H9 (cell line): ENCODE results near the gene ST6GALNAC3. TPM values are rescaled to one million over a fixed set of nuclear protein-coding genes. Genes with fewer than 3 reads are reported as not detected.

Source experiments
- DNase-seq: peaks from one replicate; pipeline ENCODE4 v3.0.0-alpha.2; 2017
- H2AFZ ChIP-seq: one replicate; pipeline ENCODE4 v1.6.1; 2013; ENCODE audit warnings: mild to moderate bottlenecking, low read length, control low read depth, moderate library complexity
- H2AK5ac ChIP-seq: 2 replicates; pipeline ENCODE4 v1.6.1; 2013; ENCODE audit warnings: low read length, control low read depth, mixed read lengths; ENCODE audit not compliant: insufficient read length
- H2BK120ac ChIP-seq: one replicate; pipeline ENCODE4 v1.6.1; 2013; ENCODE audit warnings: low read depth, mild to moderate bottlenecking, low read length, control low read depth, inconsistent platforms; ENCODE audit not compliant: poor library complexity, severe bottlenecking
- H2BK12ac ChIP-seq: 2 replicates; pipeline ENCODE4 v1.6.1; 2013; ENCODE audit warnings: low read length, control low read depth, mixed read lengths, low read depth; ENCODE audit not compliant: insufficient read length
- H2BK15ac ChIP-seq: 2 replicates; pipeline ENCODE4 v1.6.1; 2013; ENCODE audit warnings: low read depth, low read length, control low read depth
- H2BK20ac ChIP-seq: one replicate; pipeline ENCODE4 v1.6.1; 2013; ENCODE audit warnings: low read depth, mild to moderate bottlenecking, low read length, control low read depth, inconsistent platforms; ENCODE audit not compliant: poor library complexity, severe bottlenecking
- H2BK5ac ChIP-seq: 2 replicates; pipeline ENCODE4 v1.6.1; 2013; ENCODE audit warnings: low read length, control low read depth, mixed read lengths; ENCODE audit not compliant: insufficient read length
- H3K14ac ChIP-seq: 2 replicates; pipeline ENCODE4 v1.6.1; 2013; ENCODE audit warnings: low read length, control low read depth; ENCODE audit not compliant: insufficient read depth
- H3K18ac ChIP-seq: 2 replicates; pipeline ENCODE4 v1.6.1; 2013; ENCODE audit warnings: low read depth, mild to moderate bottlenecking, mixed read lengths, low read length, control low read depth; ENCODE audit not compliant: insufficient read length
- H3K23ac ChIP-seq: 2 replicates; pipeline ENCODE4 v1.6.1; 2013; ENCODE audit warnings: low read length, control low read depth, mixed read lengths, low read depth; ENCODE audit not compliant: insufficient read length
- H3K23me2 ChIP-seq: 2 replicates; pipeline ENCODE4 v1.6.1; 2013; ENCODE audit warnings: low read depth, mild to moderate bottlenecking, mixed read lengths, low read length, control low read depth; ENCODE audit not compliant: insufficient read length, poor library complexity, severe bottlenecking
- H3K27ac ChIP-seq: 2 replicates; pipeline ENCODE4 v1.5.1; 2013; ENCODE audit warnings: low read length, control low read depth, mixed read lengths, low read depth; ENCODE audit not compliant: insufficient read length
- H3K27me3 ChIP-seq: 2 replicates; pipeline ENCODE4 v1.6.1; 2013; ENCODE audit warnings: low read length, control low read depth, inconsistent platforms; ENCODE audit not compliant: insufficient read depth
- H3K4ac ChIP-seq: 2 replicates; pipeline ENCODE4 v1.6.1; 2013; ENCODE audit warnings: low read depth, mild to moderate bottlenecking, control low read depth, inconsistent platforms, low read length, moderate library complexity
- H3K4me1 ChIP-seq: 2 replicates; pipeline ENCODE4 v1.6.1; 2013; ENCODE audit warnings: low read length, control low read depth, inconsistent platforms; ENCODE audit not compliant: insufficient read depth
- H3K4me2 ChIP-seq: 2 replicates; pipeline ENCODE4 v1.6.1; 2013; ENCODE audit warnings: low read length, control low read depth, mixed read lengths; ENCODE audit not compliant: insufficient read length, insufficient read depth
- H3K56ac ChIP-seq: 2 replicates; pipeline ENCODE4 v1.6.1; 2013; ENCODE audit warnings: low read depth, mild to moderate bottlenecking, mixed read lengths, low read length, control low read depth; ENCODE audit not compliant: insufficient read length
- H3K79me1 ChIP-seq: 2 replicates; pipeline ENCODE4 v1.6.1; 2013; ENCODE audit warnings: low read depth, mild to moderate bottlenecking, moderate library complexity, low read length, control low read depth, inconsistent platforms; ENCODE audit not compliant: insufficient read depth, poor library complexity, severe bottlenecking
- H3K79me2 ChIP-seq: 2 replicates; pipeline ENCODE4 v1.6.1; 2013; ENCODE audit warnings: low read length, control low read depth, inconsistent platforms; ENCODE audit not compliant: insufficient read depth
- H3K9ac ChIP-seq: 2 replicates; pipeline ENCODE4 v1.6.1; 2013; ENCODE audit warnings: low read length, control low read depth, mixed read lengths; ENCODE audit not compliant: insufficient read length; ENCODE audit errors: extremely low read depth
- H3K9me3 ChIP-seq: one replicate; pipeline ENCODE4 v1.6.1; 2013; ENCODE audit warnings: low read depth, low read length, inconsistent platforms; ENCODE audit not compliant: control insufficient read depth
- H3T11ph ChIP-seq: one replicate; pipeline ENCODE4 v1.6.1; 2013; ENCODE audit warnings: mild to moderate bottlenecking, low read length, control low read depth, inconsistent platforms
- H4K20me1 ChIP-seq: one replicate; pipeline ENCODE4 v1.6.1; 2013; ENCODE audit not compliant: control insufficient read depth, insufficient read length, insufficient read depth
- H4K5ac ChIP-seq: 2 replicates; pipeline ENCODE4 v1.6.1; 2013; ENCODE audit warnings: low read depth, mild to moderate bottlenecking, mixed read lengths, low read length, control low read depth; ENCODE audit not compliant: insufficient read length
- H4K8ac ChIP-seq: replicated peaks from 2 replicates; pipeline ENCODE4 v1.6.1; 2013; ENCODE audit warnings: low read length, control low read depth, mixed read lengths, low read depth; ENCODE audit not compliant: insufficient read length
- H4K91ac ChIP-seq: 2 replicates; pipeline ENCODE4 v1.6.1; 2013; ENCODE audit warnings: low read depth, mild to moderate bottlenecking, moderate library complexity, mixed read lengths, low read length, control low read depth; ENCODE audit not compliant: insufficient read length
- H3K27ac Mint-ChIP-seq, 3 experiments: 2 replicates in 2 of 3; 3 replicates in 1 of 3; pipeline ENCODE4 v1.8.0; 2020 to 2021; ENCODE audit warnings: mixed read lengths in 3 of 3, mild to moderate bottlenecking in 1 of 3, moderate library complexity in 1 of 3
- H3K27me3 Mint-ChIP-seq: 2 replicates; pipeline ENCODE4 v1.8.0; 2021; ENCODE audit warnings: low read depth, mild to moderate bottlenecking, moderate library complexity, mixed read lengths
- H3K36me3 Mint-ChIP-seq, 3 experiments: 2 replicates in 2 of 3; 3 replicates in 1 of 3; pipeline ENCODE4 v1.8.0; 2020 to 2021; ENCODE audit warnings: low read depth in 3 of 3, mixed read lengths in 3 of 3; ENCODE audit not compliant: insufficient read depth in 1 of 3
- H3K4me1 Mint-ChIP-seq, 2 experiments: 2 replicates each; pipeline ENCODE4 v1.8.0; 2020; ENCODE audit warnings: mixed read lengths in 2 of 2
- H3K4me3 Mint-ChIP-seq, 2 experiments: 2 replicates in 1 of 2; 3 replicates in 1 of 2; pipeline ENCODE4 v1.8.0; 2020 to 2021; ENCODE audit warnings: mild to moderate bottlenecking in 2 of 2, mixed read lengths in 2 of 2, moderate library complexity in 1 of 2
- H3K9me3 Mint-ChIP-seq, 2 experiments: 2 replicates in 1 of 2; 3 replicates in 1 of 2; pipeline ENCODE4 v1.8.0; 2020; ENCODE audit warnings: mild to moderate bottlenecking in 2 of 2, mixed read lengths in 2 of 2, moderate library complexity in 1 of 2
- CTCF ChIP-seq: fragments of 200-600 bp; sonication (generic); conservative IDR thresholded peaks from 3 replicates; pipeline ENCODE4 v1.8.0; 2021; ENCODE audit warnings: antibody characterized with exemption, mild to moderate bottlenecking
- WGBS: extraction: QIAGEN DNeasy Blood & Tissue Kit; methylation state at CpG from one replicate; pipeline ENCODE4 v1.1.7; 2013; ENCODE audit warnings: missing lambda C conversion rate, low lambda C conversion rate, mixed read lengths; ENCODE audit not compliant: insufficient read length; ENCODE audit errors: extremely low coverage; 5-methylcytosine and 5-hydroxymethylcytosine counted together
- total RNA-seq: library from RNA; stranded (reverse); gene quantifications from 2 replicates; pipeline ENCODE4 v1.2.1, GENCODE V29; 2021

ST6GALNAC3 gene
- total RNA-seq, 1 experiment from 2014 or later, result 11.2 TPM

GRCh38 chr1:76543495-76543894 is 468.9 kb downstream of the ST6GALNAC3 start:
- no peak overlapping the region for H4K8ac ChIP-seq
- H4K5ac ChIP-seq, result no peak overlapping the region
- no peaks in the 10 kb centered on the region for H3K27me3 Mint-ChIP-seq
- H4K91ac ChIP-seq, result no peak overlapping the region
- no peak overlapping the region; a peak in 1 of 7 replicates for H3K27ac Mint-ChIP-seq
- H3K4ac ChIP-seq, result no peak overlapping the region
- H3K4me3 Mint-ChIP-seq, result no peak overlapping the region
- H3K27ac ChIP-seq, result no peak overlapping the region
- no peaks in the 10 kb centered on the region for H3K23me2 ChIP-seq
- TF ChIP-seq CTCF, result no peak
- no peak overlapping the region for H2AFZ ChIP-seq
- H3K4me1 ChIP-seq, result no peaks in the 10 kb centered on the region
- no peak overlapping the region for H3T11ph ChIP-seq
- H2BK120ac ChIP-seq, result no peak overlapping the region
- H3K4me2 ChIP-seq, result no peak overlapping the region
- no peak overlapping the region for H2BK20ac ChIP-seq
- peaks cover 11 to 12% of the 10 kb centered on the region in 2 experiments for H3K9me3 Mint-ChIP-seq
- no peaks in the 10 kb centered on the region for H4K20me1 ChIP-seq
- H3K79me1 ChIP-seq, result no peaks in the 10 kb centered on the region
- no peak overlapping the region for H3K14ac ChIP-seq
- peaks cover 0 to 8% (median 4%) of the 10 kb centered on the region in 3 experiments; a peak in 5 of 7 replicates for H3K36me3 Mint-ChIP-seq
- no peaks in the 10 kb centered on the region for H3K27me3 ChIP-seq
- no CpG with 5 or more reads among the region's 3 CpGs for WGBS
- DNase-seq, result no peak
- H3K23ac ChIP-seq, result no peak overlapping the region
- H2BK5ac ChIP-seq, result no peak overlapping the region
- no peak overlapping the region for H3K56ac ChIP-seq
- no peaks in the 10 kb centered on the region for H3K79me2 ChIP-seq
- no peak overlapping the region for H2AK5ac ChIP-seq
- H3K9ac ChIP-seq, result no peak overlapping the region
- peaks cover 19 to 25% of the 10 kb centered on the region in 2 experiments for H3K4me1 Mint-ChIP-seq
- H2BK15ac ChIP-seq, result no peak overlapping the region
- H3K9me3 ChIP-seq, result no peaks in the 10 kb centered on the region
- H2BK12ac ChIP-seq, result no peak overlapping the region
- H3K18ac ChIP-seq, result no peak overlapping the region
